ENCODE results near the gene DUOXA2. TPM values are rescaled to one million over a fixed set of nuclear protein-coding genes. Genes with fewer than 3 reads are reported as not detected.

The DUOXA2 gene
- total RNA-seq, 1 experiment from 2014 or later, result not detected

DNA sequence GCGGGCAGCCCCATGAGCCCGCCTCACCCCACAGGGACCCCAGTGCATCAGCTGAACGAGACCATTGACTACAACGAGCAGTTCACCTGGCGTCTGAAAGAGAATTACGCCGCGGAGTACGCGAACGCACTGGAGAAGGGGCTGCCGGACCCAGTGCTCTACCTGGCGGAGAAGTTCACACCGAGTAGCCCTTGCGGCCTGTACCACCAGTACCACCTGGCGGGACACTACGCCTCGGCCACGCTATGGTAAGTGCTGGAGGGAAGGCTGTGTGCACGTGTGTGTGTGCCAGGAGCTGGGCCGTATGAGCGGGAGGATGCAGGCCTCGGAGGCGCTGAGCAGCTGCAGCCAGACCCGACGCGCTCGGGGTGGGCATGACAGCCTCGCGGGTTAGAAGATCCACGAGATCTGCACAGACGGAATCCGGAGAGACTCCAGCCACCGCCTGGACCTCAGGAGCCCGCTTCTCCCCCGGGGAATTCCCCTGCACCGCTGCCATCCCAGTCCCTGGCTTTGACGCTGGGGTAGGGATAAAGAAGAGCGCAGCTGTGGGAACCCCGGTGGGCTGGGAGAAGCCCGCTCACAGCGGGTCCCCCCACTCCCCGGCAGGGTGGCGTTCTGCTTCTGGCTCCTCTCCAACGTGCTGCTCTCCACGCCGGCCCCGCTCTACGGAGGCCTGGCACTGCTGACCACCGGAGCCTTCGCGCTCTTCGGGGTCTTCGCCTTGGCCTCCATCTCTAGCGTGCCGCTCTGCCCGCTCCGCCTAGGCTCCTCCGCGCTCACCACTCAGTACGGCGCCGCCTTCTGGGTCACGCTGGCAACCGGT lies 2.6 kb downstream of the DUOXA2 start:
- DNase-seq (ENCODE audit: low spot score), result no peak

- DNase-seq (ENCODE audit: low spot score), result no peak
Observed at GRCh38 chr15:45117308-45118130, 3.4 kb downstream of the DUOXA2 start.

GRCh38 chr15:45118131-45118588 lies 4.0 kb downstream of the DUOXA2 start:
- peak; percentile 95 for DNase-seq (ENCODE audit: low spot score)

- DNase-seq (ENCODE audit: low spot score), result no peak
Observed at GRCh38 chr15:45118996-45119395, 4.9 kb downstream of the DUOXA2 start.

- DNase-seq (ENCODE audit: low spot score), result no peak
Observed at GRCh38 chr15:45120081-45120972, 6.2 kb downstream of the DUOXA2 start.

DNA sequence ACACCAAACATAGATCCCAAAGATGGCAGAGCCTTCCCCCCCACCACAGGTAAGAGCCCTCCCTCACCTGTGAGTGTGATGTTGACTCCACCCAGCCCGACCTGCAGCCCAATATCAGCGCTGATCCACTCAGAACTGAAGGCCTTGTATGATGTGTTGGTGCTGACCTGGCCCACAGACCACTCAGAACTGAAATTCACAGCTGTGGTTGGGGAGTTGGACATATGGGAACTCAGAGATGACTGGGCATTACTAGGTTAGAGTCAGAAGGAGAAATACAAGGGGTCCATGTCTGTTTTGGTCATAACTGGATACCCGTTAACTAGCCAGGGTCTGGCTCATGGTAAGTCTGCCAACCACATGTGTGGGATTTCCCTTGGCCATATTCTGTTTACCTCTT lies 6.9 kb downstream of the DUOXA2 start:
- no peak for DNase-seq (ENCODE audit: low spot score)

- peak; percentile 71 for DNase-seq (ENCODE audit: low spot score)
Observed at GRCh38 chr15:45121706-45122417, 7.7 kb downstream of the DUOXA2 start.

DNA sequence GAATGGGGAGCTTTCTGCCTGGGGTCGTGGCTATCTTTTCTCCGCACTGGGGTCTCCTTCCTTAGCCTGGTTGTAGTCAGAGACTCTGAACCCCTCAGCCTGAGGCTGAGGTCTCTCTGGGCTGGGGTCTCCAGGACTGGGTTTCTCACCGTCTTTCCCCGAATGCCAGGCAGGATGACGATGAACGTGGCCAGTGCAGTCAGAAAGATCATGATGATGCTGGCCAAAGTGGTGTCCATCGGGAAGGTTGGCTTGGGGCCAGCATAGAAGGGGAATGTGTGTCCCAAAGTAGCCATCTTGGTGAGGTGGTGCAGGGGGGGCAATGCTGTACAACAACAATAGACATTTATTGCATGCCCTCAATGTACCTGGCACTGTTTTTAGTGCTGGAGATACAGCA lies 8.6 kb downstream of the DUOXA2 start:
- no peak for DNase-seq (ENCODE audit: low spot score)

DNA sequence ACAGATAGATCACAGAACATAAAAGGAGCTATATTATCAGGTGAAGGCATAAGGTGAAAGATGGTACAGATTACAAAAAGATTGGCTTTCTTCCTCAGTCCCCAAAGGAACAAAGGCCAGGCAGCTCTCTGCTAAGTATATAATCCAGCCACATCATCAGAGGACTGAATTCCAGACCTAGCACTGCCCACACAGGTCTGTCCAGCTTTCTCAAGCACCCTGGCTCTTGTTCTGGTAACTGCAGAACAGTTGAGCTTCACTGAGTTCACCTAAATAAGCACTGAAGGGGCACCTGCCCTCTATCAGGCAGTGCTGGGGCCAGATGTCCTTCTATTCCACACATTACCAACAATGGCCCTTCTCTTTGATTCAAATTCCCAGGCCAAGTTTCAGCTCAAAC lies 9.3 kb downstream of the DUOXA2 start:
- peak; percentile 33 for DNase-seq (ENCODE audit: low spot score)

DNA sequence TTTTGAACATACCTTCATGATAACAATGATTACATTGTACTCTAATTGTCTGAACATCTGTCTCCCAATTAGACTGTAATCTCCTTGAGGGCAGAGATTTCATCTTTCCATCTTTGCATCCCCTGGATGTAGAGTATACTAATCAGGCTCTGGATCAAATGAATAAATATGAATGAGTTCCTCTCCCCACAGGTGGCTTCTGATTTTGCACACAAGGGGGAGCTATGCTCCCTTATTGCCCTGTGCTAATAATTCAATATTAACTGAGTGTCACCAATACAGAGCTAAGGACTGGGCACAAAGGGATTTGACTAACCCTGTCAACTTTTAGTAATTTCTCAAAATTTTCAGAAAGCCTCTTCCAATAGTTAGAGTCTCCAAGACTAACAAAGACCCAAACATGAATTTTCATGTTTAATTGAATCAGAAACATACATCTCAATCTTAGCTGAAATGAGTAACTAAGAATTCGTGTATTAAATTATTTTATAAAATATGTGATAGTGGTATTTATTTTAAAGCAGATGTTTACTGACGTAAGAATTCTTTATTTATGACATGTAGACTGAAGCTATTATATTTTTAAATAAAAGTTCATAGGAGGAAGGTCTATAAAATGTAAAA lies 12.5 kb downstream of the DUOXA2 start:
- peak; percentile 78 for DNase-seq (ENCODE audit: low spot score)

DNA sequence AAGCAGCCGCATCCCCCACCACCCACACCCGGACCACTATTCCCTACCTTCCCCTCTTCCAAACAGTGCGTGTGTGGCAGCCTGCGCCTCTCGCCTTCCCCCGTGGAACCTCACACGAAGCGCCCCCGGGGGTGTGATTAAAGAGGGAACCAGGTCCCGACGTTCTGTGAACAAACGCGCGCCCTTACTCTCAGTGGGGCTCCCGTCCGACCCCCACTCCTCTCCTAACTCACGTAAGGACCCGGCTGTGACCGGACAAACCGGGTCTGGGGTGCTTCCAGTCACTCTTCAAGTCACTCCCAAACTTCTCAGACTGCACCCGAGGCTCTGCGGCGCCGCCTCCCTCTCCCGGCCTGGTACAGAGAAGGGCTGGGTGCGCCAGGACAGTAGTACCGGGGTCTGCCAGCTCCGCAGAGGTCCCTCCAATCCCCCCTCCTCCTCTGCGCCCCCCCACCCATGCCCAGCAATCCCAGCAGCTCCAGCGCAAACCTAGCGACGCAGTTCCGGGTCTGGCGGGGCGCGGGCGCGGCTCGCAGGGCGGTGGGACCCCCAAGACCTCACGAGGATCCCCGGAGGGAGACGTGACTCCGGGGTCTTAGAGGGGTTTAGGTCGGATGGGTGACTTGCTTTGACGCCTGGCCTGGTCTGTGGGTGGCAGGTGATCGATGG lies 15.0 kb downstream of the DUOXA2 start:
- no peak for DNase-seq (ENCODE audit: low spot score)

DNA sequence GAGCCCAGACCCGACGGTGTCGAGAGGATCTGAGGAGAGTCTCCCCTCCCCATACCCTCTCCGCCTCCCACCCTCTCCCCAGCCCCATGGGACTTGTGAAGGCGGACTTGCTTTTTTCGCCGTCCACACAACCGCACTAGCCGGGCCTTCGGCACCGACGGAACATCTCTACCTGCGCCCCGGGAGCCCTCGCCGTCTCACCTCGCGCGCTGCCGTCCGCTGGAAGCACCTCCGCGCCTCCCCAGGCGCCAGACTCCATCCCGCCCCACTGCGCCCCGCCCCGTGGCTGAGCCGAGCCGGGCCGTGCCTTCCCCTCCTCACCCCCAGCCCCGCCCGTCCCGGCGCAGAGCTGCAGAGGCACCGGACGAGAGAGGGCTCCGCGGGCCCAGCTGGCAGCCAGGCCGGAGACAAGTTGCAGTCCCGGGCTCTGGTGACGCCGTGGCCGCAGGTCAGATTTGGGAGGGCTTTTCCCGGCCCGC lies 15.6 kb downstream of the DUOXA2 start, which contains the start of the genes DUOX1 and DUOXA1:
TSS of gene DUOX1 (plus strand) at position 344 of the 479 bp plus-strand sequence. CDS start 1,973 bp downstream, outside the sequence.
TSS of gene DUOXA1 (minus strand) at position 229 of the 479 bp plus-strand sequence. CDS start 6,865 bp downstream, outside the sequence.
- no peak for DNase-seq (ENCODE audit: low spot score)

GRCh38 chr15:45130291-45131000 lies 16.3 kb downstream of the DUOXA2 start:
- no peak for DNase-seq (ENCODE audit: low spot score)

GRCh38 chr15:45131510-45131909 lies 17.4 kb downstream of the DUOXA2 start:
- DNase-seq (ENCODE audit: low spot score), result no peak

DNA sequence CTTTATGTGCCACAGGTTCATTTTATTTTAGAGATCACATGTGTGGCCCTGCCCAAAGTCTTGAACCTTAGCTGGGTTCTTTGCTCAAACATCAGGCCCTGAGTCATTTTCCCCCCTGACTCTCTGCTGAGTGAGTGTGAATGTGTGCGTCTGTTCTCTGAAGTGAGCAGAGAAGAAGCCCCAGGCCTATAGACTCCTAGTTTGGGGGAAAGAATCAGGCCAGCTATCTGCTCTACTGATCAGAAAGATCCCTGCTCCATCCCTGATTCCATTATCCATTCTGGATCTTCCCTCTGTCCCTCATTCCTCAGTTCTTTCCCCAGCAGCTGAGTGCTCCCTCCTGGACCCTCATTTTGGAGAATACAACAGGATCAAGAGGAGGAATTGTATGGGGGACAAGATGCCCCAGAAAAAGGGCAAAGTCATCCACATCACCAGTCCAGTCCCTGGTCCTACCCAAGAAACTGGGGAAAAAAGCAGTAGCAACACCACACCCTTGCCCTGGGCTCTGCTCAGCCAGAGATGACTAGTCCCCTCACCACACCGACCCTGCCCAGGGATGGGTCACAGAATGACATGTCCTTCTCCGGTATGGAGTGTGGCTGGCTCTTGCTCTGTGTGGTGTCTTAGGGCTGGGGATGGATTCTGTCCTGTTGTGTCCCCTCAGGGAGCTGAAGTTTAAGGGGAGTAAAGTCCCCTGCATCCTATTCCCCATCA lies 18.9 kb downstream of the DUOXA2 start:
- DNase-seq (ENCODE audit: low spot score), result no peak

- DNase-seq (ENCODE audit: low spot score), result no peak
Observed at GRCh38 chr15:45133561-45133920, 19.4 kb downstream of the DUOXA2 start.

DNA sequence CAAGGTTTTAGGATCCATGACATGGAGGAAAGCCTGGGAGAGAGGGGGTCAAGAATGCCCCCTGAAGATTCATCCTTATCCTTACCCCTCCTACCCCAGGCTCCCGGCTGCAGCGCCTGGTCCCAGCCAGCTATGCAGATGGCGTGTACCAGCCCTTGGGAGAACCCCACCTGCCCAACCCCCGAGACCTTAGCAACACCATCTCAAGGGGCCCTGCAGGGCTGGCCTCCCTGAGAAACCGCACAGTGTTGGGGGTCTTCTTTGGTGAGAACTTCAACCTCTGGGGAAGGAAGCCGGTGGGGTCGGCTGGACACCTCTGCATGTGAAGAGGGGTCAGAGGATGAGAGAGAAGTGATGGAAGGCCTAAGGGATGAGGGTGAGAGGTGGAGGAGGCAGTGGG lies 19.9 kb downstream of the DUOXA2 start:
- DNase-seq (ENCODE audit: low spot score), result no peak

Data from HT-29 (cell line).